HG03095 (cell line): Measurements from ENCODE around the gene ENO2.

Source experiments
- ATAC-seq: cut with Tn5 transposase; IDR thresholded peaks from one replicate; pipeline ENCODE4 v1.9.1; 2021; ENCODE audit warnings: moderate library complexity; ENCODE audit not compliant: unreplicated experiment

ENO2 gene

GRCh38 chr12:6946920-6947374, 32.6 kb downstream of the ENO2 start:
- no peak for ATAC-seq

GRCh38 chr12:6947615-6948014, 33.2 kb downstream of the ENO2 start:
- ATAC-seq = no peak

GRCh38 chr12:6948873-6949594, 34.7 kb downstream of the ENO2 start:
- ATAC-seq = no peak

GRCh38 chr12:6950401-6950801, 36.0 kb downstream of the ENO2 start:
- ATAC-seq = no peak

GRCh38 chr12:6950811-6951540, 36.6 kb downstream of the ENO2 start, which contains the start of gene PTPN6:
PTPN6 (plus strand) TSS chr12:6951356; CDS start chr12:6951513, 157 bp downstream.
- ATAC-seq = no peak

GRCh38 chr12:6951551-6952120, 37.3 kb downstream of the ENO2 start:
- ATAC-seq = no peak

- ATAC-seq = no peak
These were observed 37.9 kb downstream of the ENO2 start for GRCh38 chr12:6952121-6952862.

GRCh38 chr12:6952863-6953441, 38.6 kb downstream of the ENO2 start:
- no peak for ATAC-seq

GRCh38 chr12:6953442-6954315, 39.3 kb downstream of the ENO2 start:
- ATAC-seq = peak; percentile 39

GRCh38 chr12:6954316-6955107, 40.1 kb downstream of the ENO2 start:
- no peak for ATAC-seq

GRCh38 chr12:6955108-6956020, 41.0 kb downstream of the ENO2 start:
- no peak for ATAC-seq

GRCh38 chr12:6956021-6956727, 41.8 kb downstream of the ENO2 start:
- no peak for ATAC-seq

- ATAC-seq = no peak
These were observed 42.8 kb downstream of the ENO2 start for GRCh38 chr12:6957151-6957701.

GRCh38 chr12:6957741-6958608, 43.6 kb downstream of the ENO2 start:
- no peak for ATAC-seq

- no peak for ATAC-seq
These were observed 44.3 kb downstream of the ENO2 start for GRCh38 chr12:6958609-6959057.
